Neural crest cell (in vitro differentiated cells): ENCODE data around the gene OSBP2. TPM values are rescaled to one million over a fixed set of nuclear protein-coding genes. Genes with fewer than 3 reads are reported as not detected.

Source experiments
- DNase-seq: peaks from one replicate; pipeline ENCODE4 v3.0.0; 2021; ENCODE audit warnings: low read depth, mixed read lengths, low spot score
- H3K27ac Mint-ChIP-seq: one replicate; pipeline ENCODE4 v1.8.0; 2021; ENCODE audit warnings: mild to moderate bottlenecking, mixed read lengths; ENCODE audit not compliant: unreplicated experiment
- H3K27me3 Mint-ChIP-seq: 2 replicates; pipeline ENCODE4 v1.8.0; 2021; ENCODE audit warnings: low read depth, mild to moderate bottlenecking, mixed read lengths
- H3K36me3 Mint-ChIP-seq: 2 replicates; pipeline ENCODE4 v1.8.0; 2021; ENCODE audit warnings: low read depth, mild to moderate bottlenecking, mixed read lengths
- H3K4me1 Mint-ChIP-seq: 2 replicates; pipeline ENCODE4 v1.8.0; 2021; ENCODE audit warnings: mixed read lengths
- H3K4me3 Mint-ChIP-seq: one replicate; pipeline ENCODE4 v1.8.0; 2021; ENCODE audit warnings: mild to moderate bottlenecking, mixed read lengths
- H3K9me3 Mint-ChIP-seq: 2 replicates; pipeline ENCODE4 v1.8.0; 2021; ENCODE audit warnings: mixed read lengths
- total RNA-seq: library from RNA; stranded (reverse); gene quantifications from 2 replicates; pipeline ENCODE4 v1.2.1, GENCODE V29; 2021
- TF ChIP-seq, protein P1 (sequence below): fragments of 200-600 bp; sonication (generic); conservative IDR thresholded peaks from 2 replicates; pipeline ENCODE4 v1.5.0; 2021; ENCODE audit warnings: antibody characterized with exemption, mild to moderate bottlenecking

OSBP2 gene
- total RNA-seq, 1 donor from 2014 or later, result 2.8 TPM

DNA sequence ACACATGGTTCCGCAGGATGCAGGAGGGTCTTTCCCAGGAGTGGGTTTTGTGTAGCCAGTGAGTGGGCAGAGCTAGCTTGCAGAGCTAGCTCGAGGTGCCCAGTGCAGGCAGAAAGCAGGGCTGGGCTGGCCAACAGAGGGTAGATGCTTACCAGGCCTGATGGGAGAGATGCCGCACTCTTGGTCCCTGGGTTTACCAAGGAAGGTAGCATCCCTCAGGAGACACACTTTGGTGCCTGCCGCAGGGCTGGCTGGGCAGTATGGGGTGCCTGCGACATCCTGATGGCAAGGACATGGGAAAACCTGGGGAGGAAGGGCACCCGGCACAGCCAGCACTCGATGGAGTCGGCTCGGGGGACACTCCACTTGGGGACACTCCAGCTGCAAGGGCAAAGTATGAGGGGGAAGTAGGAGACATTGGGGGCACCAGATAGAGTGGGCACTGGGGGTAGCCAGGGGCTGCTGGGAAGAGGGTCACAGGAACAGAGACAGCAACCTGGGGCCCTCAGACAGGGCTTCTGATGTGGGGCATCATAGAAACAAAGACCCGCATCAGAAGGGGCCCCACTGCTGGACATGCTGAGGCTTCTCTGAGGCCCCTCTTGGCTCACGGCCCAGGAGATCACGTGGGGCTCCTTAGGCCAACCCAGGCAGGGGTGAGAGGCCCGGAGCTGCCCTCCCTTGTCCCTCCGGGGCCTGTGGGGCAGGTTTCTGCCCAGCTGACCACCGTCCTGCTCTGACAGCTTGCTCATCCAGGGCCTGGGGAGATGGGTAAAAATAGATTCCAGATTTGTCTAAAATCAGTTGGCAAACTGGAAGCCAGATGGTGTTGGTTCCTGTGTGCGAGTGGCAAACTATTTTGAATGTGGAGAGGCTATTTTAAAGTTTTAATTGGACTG is 184.1 kb downstream of the OSBP2 start:
- no peak for DNase-seq
- H3K9me3 Mint-ChIP-seq, result no peaks in the 10 kb centered on the region
- H3K4me1 Mint-ChIP-seq, result no peaks in the 10 kb centered on the region
- H3K36me3 Mint-ChIP-seq, result no peaks in the 10 kb centered on the region
- no peaks in the 10 kb centered on the region for H3K27me3 Mint-ChIP-seq
- H3K27ac Mint-ChIP-seq, result peak overlapping the region; percentile 27
- TF ChIP-seq, protein P1, sequence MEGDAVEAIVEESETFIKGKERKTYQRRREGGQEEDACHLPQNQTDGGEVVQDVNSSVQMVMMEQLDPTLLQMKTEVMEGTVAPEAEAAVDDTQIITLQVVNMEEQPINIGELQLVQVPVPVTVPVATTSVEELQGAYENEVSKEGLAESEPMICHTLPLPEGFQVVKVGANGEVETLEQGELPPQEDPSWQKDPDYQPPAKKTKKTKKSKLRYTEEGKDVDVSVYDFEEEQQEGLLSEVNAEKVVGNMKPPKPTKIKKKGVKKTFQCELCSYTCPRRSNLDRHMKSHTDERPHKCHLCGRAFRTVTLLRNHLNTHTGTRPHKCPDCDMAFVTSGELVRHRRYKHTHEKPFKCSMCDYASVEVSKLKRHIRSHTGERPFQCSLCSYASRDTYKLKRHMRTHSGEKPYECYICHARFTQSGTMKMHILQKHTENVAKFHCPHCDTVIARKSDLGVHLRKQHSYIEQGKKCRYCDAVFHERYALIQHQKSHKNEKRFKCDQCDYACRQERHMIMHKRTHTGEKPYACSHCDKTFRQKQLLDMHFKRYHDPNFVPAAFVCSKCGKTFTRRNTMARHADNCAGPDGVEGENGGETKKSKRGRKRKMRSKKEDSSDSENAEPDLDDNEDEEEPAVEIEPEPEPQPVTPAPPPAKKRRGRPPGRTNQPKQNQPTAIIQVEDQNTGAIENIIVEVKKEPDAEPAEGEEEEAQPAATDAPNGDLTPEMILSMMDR, result no peak
- H3K4me3 Mint-ChIP-seq, result no peak overlapping the region

DNA sequence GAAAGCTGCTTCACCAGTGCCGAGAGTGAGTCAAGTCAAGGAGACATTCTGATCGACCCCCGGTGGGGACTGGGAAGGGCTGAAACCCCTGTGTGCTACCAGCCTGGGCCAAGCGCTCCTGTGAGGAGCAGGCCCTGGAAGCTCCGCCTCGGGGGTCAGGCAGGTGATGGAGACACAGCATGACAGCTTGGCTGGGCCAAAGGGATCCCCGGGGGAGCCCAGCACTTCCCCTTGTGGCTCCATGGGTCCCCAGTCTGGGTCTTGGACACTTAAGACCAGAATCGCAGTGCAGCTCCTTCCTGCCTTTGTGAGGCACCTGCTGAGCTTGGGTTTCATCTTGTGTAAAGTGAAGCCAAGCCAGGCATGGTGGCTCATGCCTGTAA is 184.7 kb downstream of the OSBP2 start:
- TF ChIP-seq, protein P1, result no peak
- H3K4me1 Mint-ChIP-seq, result no peaks in the 10 kb centered on the region
- no peak overlapping the region for H3K27ac Mint-ChIP-seq
- no peak for DNase-seq
- H3K4me3 Mint-ChIP-seq, result no peak overlapping the region
- no peaks in the 10 kb centered on the region for H3K27me3 Mint-ChIP-seq
- H3K36me3 Mint-ChIP-seq, result no peaks in the 10 kb centered on the region
- no peaks in the 10 kb centered on the region for H3K9me3 Mint-ChIP-seq

DNA sequence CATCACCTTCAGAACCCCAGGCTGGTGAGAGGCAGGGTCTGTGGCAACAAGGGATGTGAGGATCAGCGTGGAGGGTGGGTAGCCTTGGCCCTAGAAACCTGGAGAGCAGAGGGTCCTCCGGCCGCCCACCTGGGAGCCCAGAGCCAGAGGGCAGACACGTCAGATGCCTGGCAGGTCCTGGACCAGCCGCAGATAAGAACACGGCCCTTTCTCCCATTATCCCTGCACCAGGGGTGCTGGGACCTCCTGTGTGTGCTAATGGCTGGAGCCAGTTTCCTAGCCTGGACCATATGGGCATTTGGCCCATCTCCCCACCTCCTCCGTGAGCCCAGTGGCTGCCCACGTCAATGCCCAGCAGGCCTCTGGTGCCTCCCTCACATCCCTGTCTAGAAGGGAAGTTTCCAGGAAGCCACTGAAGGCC is 185.5 kb downstream of the OSBP2 start:
- no peaks in the 10 kb centered on the region for H3K36me3 Mint-ChIP-seq
- H3K27me3 Mint-ChIP-seq, result no peaks in the 10 kb centered on the region
- no peaks in the 10 kb centered on the region for H3K9me3 Mint-ChIP-seq
- H3K4me3 Mint-ChIP-seq, result no peak overlapping the region
- TF ChIP-seq, protein P1, result no peak
- H3K27ac Mint-ChIP-seq, result no peak overlapping the region
- DNase-seq, result no peak
- H3K4me1 Mint-ChIP-seq, result no peaks in the 10 kb centered on the region

DNA sequence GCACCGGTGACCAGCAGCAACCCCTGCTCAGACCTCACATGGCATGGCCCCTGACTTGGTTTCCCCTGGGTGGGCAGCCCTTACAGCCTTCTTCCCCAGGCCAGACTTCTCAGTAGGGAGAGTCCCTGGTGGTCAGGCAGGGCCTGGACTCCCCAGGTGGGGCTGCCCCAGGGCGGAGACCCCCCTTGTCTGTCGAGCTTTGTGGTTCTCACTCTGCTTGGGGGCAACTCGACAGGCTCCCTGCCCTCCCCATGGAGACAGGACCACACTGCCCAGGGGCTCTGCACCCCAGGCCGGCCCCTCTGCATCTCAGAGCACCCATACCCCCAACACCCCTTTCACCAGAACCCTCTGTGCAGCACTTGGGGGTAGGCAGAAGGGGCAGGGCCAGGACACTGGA is 186.2 kb downstream of the OSBP2 start:
- no peak for DNase-seq
- H3K4me1 Mint-ChIP-seq, result no peaks in the 10 kb centered on the region
- H3K27ac Mint-ChIP-seq, result no peak overlapping the region
- no peaks in the 10 kb centered on the region for H3K27me3 Mint-ChIP-seq
- TF ChIP-seq, protein P1, result no peak
- H3K9me3 Mint-ChIP-seq, result no peaks in the 10 kb centered on the region
- no peaks in the 10 kb centered on the region for H3K36me3 Mint-ChIP-seq
- H3K4me3 Mint-ChIP-seq, result no peak overlapping the region

DNA sequence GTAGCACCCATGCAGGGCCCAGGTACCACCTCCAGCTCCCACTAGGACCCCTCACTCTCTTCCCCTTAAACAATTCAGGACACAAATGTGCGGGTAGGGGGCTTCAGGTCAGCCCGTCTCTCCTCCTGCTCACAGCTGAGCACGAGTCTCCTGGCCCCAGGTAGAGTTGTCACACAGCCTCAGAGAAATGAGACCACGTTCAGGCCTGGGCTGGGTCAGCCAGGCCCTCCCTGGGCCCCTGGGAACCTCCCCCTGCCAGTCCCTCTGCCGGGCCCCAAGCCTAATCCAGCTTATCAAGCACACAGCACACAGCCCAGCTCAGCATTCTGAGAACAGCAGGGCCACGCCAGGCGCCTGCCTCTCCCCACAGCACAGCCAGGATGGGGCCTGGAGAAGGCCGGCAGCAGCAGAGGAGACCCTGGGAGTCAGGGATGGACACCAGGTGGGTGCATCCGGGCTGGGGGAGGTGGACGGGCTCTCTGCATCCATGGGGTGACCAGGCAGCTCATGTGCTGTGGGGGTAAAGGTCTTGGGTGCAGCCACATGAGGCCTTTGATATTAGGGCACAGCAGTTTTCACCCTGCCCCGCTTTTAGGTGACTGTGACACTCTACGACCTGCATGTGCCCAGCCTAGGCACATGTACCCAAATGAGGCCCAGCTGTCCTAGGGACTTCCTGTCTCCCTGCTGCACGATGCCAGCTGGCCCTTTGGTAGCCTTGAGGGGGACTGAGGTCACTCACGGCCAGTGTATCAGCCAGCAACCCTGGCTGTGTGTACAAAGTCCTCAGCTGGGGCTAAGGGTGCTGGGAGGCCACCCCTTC is 186.9 kb downstream of the OSBP2 start:
- no peaks in the 10 kb centered on the region for H3K36me3 Mint-ChIP-seq
- TF ChIP-seq, protein P1, result no peak
- H3K27me3 Mint-ChIP-seq, result no peaks in the 10 kb centered on the region
- H3K4me1 Mint-ChIP-seq, result no peaks in the 10 kb centered on the region
- peak overlapping the region; percentile 6 for H3K27ac Mint-ChIP-seq
- no peaks in the 10 kb centered on the region for H3K9me3 Mint-ChIP-seq
- DNase-seq, result no peak
- no peak overlapping the region for H3K4me3 Mint-ChIP-seq
